Rectal smooth muscle tissue (tissue), 1 donor: ENCODE results near the gene ZNF30.
"Not testable (repeated sequence)": the region's sequence is repeated elsewhere in the genome, so short reads cannot be mapped to it uniquely, and the experiment has no call there.

Experiments
- H3K27ac ChIP-seq: one replicate; pipeline ENCODE4 v1.7.0; 2013; ENCODE audit warnings: low read depth, low read length, inconsistent platforms
- H3K27me3 ChIP-seq: one replicate; pipeline ENCODE4 v1.7.0; 2013; ENCODE audit warnings: low read length; ENCODE audit not compliant: control insufficient read depth, insufficient read depth
- H3K36me3 ChIP-seq: one replicate; pipeline ENCODE4 v1.7.0; 2013; ENCODE audit warnings: low read length; ENCODE audit not compliant: control insufficient read depth, insufficient read depth
- H3K4me1 ChIP-seq: one replicate; pipeline ENCODE4 v1.7.0; 2013; ENCODE audit warnings: low read length; ENCODE audit not compliant: control insufficient read depth, insufficient read depth
- H3K4me3 ChIP-seq: one replicate; pipeline ENCODE4 v1.7.0; 2013; ENCODE audit warnings: low read length
- H3K9ac ChIP-seq: one replicate; pipeline ENCODE4 v1.7.0; 2013; ENCODE audit warnings: low read length

ZNF30 gene

GRCh38 chr19:34926685-34927375 is at the start of gene ZNF30:
Gene ZNF30, plus strand, starts transcription at chr19:34926903. Its CDS starts 3,045 bp downstream, at chr19:34929948.
- no peaks in the 10 kb centered on the region for H3K27me3 ChIP-seq
- H3K4me3 ChIP-seq, result peak within 1 kb of the TSS; percentile 82
- H3K9ac ChIP-seq, result peak within 1 kb of the TSS; percentile 32
- H3K4me1 ChIP-seq, result peaks cover 3% of the 10 kb centered on the region
- no peaks in the 10 kb centered on the region for H3K36me3 ChIP-seq
- peak within 1 kb of the TSS; percentile 64 for H3K27ac ChIP-seq

- no peak overlapping the region for H3K9ac ChIP-seq
- no peak overlapping the region for H3K4me3 ChIP-seq
- H3K27ac ChIP-seq, result no peak overlapping the region
- H3K4me1 ChIP-seq, result no peaks in the 10 kb centered on the region
- H3K27me3 ChIP-seq, result no peaks in the 10 kb centered on the region
- no peaks in the 10 kb centered on the region for H3K36me3 ChIP-seq
Measured at GRCh38 chr19:34879563-34879962, 47.1 kb upstream of the ZNF30 start.

- Histone ChIP-seq H3K9ac (no peak overlapping the region), H3K27ac (no peak overlapping the region), H3K36me3 (no peaks in the 10 kb centered on the region), H3K4me3 (no peak overlapping the region), H3K27me3 (no peaks in the 10 kb centered on the region), H3K4me1 (no peaks in the 10 kb centered on the region)
Measured at GRCh38 chr19:34880034-34880433, 46.7 kb upstream of the ZNF30 start.

- no peaks in the 10 kb centered on the region for H3K27me3 ChIP-seq
- H3K27ac ChIP-seq, result no peak overlapping the region
- no peak overlapping the region for H3K9ac ChIP-seq
- H3K4me3 ChIP-seq, result no peak overlapping the region
- no peaks in the 10 kb centered on the region for H3K36me3 ChIP-seq
- H3K4me1 ChIP-seq, result no peaks in the 10 kb centered on the region
Measured at GRCh38 chr19:34881982-34882381, 44.7 kb upstream of the ZNF30 start.

GRCh38 chr19:34888091-34888490 is 38.6 kb upstream of the ZNF30 start:
- no peaks in the 10 kb centered on the region for H3K36me3 ChIP-seq
- H3K9ac ChIP-seq, result no peak overlapping the region
- no peaks in the 10 kb centered on the region for H3K4me1 ChIP-seq
- no peaks in the 10 kb centered on the region for H3K27me3 ChIP-seq
- no peak overlapping the region for H3K4me3 ChIP-seq
- H3K27ac ChIP-seq, result no peak overlapping the region

- no peak overlapping the region for H3K9ac ChIP-seq
Measured at GRCh38 chr19:34900245-34900644, 26.5 kb upstream of the ZNF30 start.

GRCh38 chr19:34904664-34905527 is 21.8 kb upstream of the ZNF30 start:
- Histone ChIP-seq H3K4me1 (no peaks in the 10 kb centered on the region), H3K9ac (no peak overlapping the region), H3K36me3 (no peaks in the 10 kb centered on the region), H3K27me3 (peaks cover 5% of the 10 kb centered on the region), H3K4me3 (no peak overlapping the region), H3K27ac (no peak overlapping the region)

More at GRCh38 chr19:34900245-34900644, 26.5 kb upstream of the ZNF30 start:
- Histone ChIP-seq H3K27ac (no peak overlapping the region), H3K4me1 (no peaks in the 10 kb centered on the region), H3K36me3 (no peaks in the 10 kb centered on the region), H3K27me3 (peaks cover 5% of the 10 kb centered on the region), H3K4me3 (no peak overlapping the region)

GRCh38 chr19:34910770-34911169 is 15.9 kb upstream of the ZNF30 start:
- Histone ChIP-seq H3K27me3 (no peaks in the 10 kb centered on the region), H3K4me1 (no peaks in the 10 kb centered on the region), H3K36me3 (no peaks in the 10 kb centered on the region), H3K27ac (no peak overlapping the region), H3K9ac (no peak overlapping the region), H3K4me3 (no peak overlapping the region)

GRCh38 chr19:34917144-34917543 is 9.6 kb upstream of the ZNF30 start:
- not testable (repeated sequence) for H3K4me3 ChIP-seq, H3K27ac ChIP-seq, H3K4me1 ChIP-seq, H3K9ac ChIP-seq, H3K36me3 ChIP-seq, H3K27me3 ChIP-seq

GRCh38 chr19:34918190-34918589 is 8.5 kb upstream of the ZNF30 start:
- no peak overlapping the region for H3K9ac ChIP-seq
- no peaks in the 10 kb centered on the region for H3K4me1 ChIP-seq
- H3K36me3 ChIP-seq, result no peaks in the 10 kb centered on the region
- no peaks in the 10 kb centered on the region for H3K27me3 ChIP-seq
- H3K27ac ChIP-seq, result no peak overlapping the region
- H3K4me3 ChIP-seq, result no peak overlapping the region

- not testable (repeated sequence) for H3K9ac ChIP-seq, H3K27ac ChIP-seq, H3K4me3 ChIP-seq, H3K36me3 ChIP-seq, H3K27me3 ChIP-seq, H3K4me1 ChIP-seq
Measured at GRCh38 chr19:34920090-34920786, 6.5 kb upstream of the ZNF30 start.

- H3K9ac ChIP-seq, result no peak overlapping the region
- no peaks in the 10 kb centered on the region for H3K27me3 ChIP-seq
- H3K4me1 ChIP-seq, result peaks cover 3% of the 10 kb centered on the region
- H3K36me3 ChIP-seq, result no peaks in the 10 kb centered on the region
- H3K27ac ChIP-seq, result no peak overlapping the region
- H3K4me3 ChIP-seq, result no peak overlapping the region
Measured at GRCh38 chr19:34925278-34925855, 1.3 kb upstream of the ZNF30 start.
